Adrenal gland (tissue), 12 donors: ENCODE results near the gene NPTXR. TPM values are rescaled to one million over a fixed set of nuclear protein-coding genes. Genes with fewer than 3 reads are reported as not detected.
A peak's percentile ranks its signal among the peaks of the same experiment; 100 is the strongest.

ENCODE experiments used
- DNase-seq, 7 donors: peaks; one replicate each; pipeline ENCODE4 v3.0.0-alpha.2; 2019 to 2020
- H3K27ac ChIP-seq, 5 donors: fragments of 200-600 bp; sonication (generic) in 4 of 5; 1 replicate in 3 of 5; 2 replicates in 2 of 5; pipeline versions ENCODE4 v1.5.1 to v1.8.0; 2016 to 2020; ENCODE audit warnings: mild to moderate bottlenecking in 1 of 5
- H3K27me3 ChIP-seq: fragments of 200-600 bp; 2 replicates; pipeline ENCODE4 v1.8.0; 2021
- H3K36me3 ChIP-seq, 2 donors: fragments of 200-600 bp; replicated peaks in 1 of 2; 1 replicate in 1 of 2; 2 replicates in 1 of 2; pipeline versions ENCODE4 v1.5.1 to v1.8.0; 2018 to 2022
- H3K4me1 ChIP-seq, 2 donors: fragments of 200-600 bp; replicated peaks in 1 of 2; 1 replicate in 1 of 2; 2 replicates in 1 of 2; pipeline versions ENCODE4 v1.5.1 to v1.8.0; 2018 to 2021
- H3K4me3 ChIP-seq, 4 donors: fragments of 200-600 bp; sonication (generic) in 3 of 4; one replicate each; pipeline ENCODE4 v1.5.1; 2016 to 2018
- H3K9me3 ChIP-seq, 3 donors: fragments of 200-600 bp; sonication (generic) in 1 of 3; replicated peaks in 1 of 3; 1 replicate in 2 of 3; 2 replicates in 1 of 3; pipeline versions ENCODE4 v1.5.1 to v1.8.0; 2016 to 2021
- POLR2A ChIP-seq, 2 donors: fragments of 450-650 bp; IDR thresholded peaks; one replicate each; pipeline ENCODE4 v1.6.1; 2017; ENCODE audit warnings: antibody characterized with exemption in 2 of 2, mild to moderate bottlenecking in 2 of 2, moderate library complexity in 1 of 2
- WGBS, 4 donors: extraction: QIAGEN DNeasy Blood & Tissue Kit in 2 of 4; methylation state at CpG; one replicate each; pipeline versions ENCODE4 v1.1.5 to v1.1.7; 2013 to 2017; 5-methylcytosine and 5-hydroxymethylcytosine counted together
- intact Hi-C, 2 donors: fragments of 100-400 bp; cut with DNase I; formaldehyde crosslinking; loops; one replicate each; pipeline versions ENCODE4 v1.14.1 to v1.15.0; 2022 to 2023
- polyA plus RNA-seq, 3 donors: library from polyadenylated mRNA; stranded (reverse); fragments of 200-250 nt in 2 of 3; fragments of 350-450 nt in 1 of 3; fragmentation: Illumina TruSeq in 1 of 3; extraction: RNeasy Lipid Tissue Mini Kit (QIAGEN cat#74804) in 1 of 3; gene quantifications; one replicate each; pipeline ENCODE4 v1.2.3, GENCODE V29; 2013 to 2014
- total RNA-seq, 9 donors: library from RNA; depleted of rRNA in 4 of 9; stranded (reverse); fragments of >200 nt in 4 of 9; fragments of 120-200 nt in 1 of 9; fragmentation: NEBNext Ultra II Directional in 1 of 9; extraction: Animal tissue kit (Norgen Biotek cat#: 25700) in 1 of 9; gene quantifications; one replicate each; pipeline versions ENCODE4 v1.1.0 to v1.2.4, GENCODE V29; 2013 to 2023
- TF ChIP-seq, protein P1 (sequence below), 6 experiments: fragments of 450-650 bp in 4 of 6; fragments of 200-600 bp in 2 of 6; sonication (generic) in 1 of 6; IDR thresholded peaks; 1 replicate in 5 of 6; 2 replicates in 1 of 6; pipeline versions ENCODE4 v1.5.1 to v1.8.0; 2016 to 2021; ENCODE audit warnings: antibody characterized with exemption in 6 of 6, mild to moderate bottlenecking in 2 of 6, moderate library complexity in 1 of 6
- donor health status: healthy with polysubstance abuse.
- donor health status: Bipolar disorder and iron deficiency.
- donor health status: DM: yes; HTN: yes; CAD: no.
- donor health status: DM: no; HTN: no; CAD: no.
- donor health status: DM: no; HTN: no; CAD: no.
- donor health status: DM: yes; HTN: yes; CAD: no.

Gene NPTXR
- total and polyA plus RNA-seq, 12 donors = 1.2 to 26.9 (median 10.5) TPM

DNA sequence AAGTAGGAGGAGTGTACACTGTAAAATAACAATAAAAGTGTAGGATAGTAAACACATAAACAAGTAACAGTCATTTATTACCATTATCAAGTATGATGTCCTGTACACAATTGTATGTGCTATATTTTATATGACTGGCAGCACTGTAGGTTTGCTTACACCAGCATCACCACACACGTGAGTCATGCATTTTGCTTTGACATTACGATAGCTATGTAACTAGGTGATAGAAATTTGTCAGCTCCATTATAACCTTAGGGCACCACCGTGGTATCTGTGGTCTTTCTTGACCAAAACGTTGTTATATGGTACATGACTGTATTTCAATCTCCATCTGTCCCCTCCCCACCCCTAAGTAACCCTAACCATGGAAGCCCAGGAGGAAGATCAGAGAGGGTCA, 51.0 kb downstream of the NPTXR start:
- Histone ChIP-seq H3K9me3 (no peaks in the 10 kb centered on the region), H3K27me3 (no peaks in the 10 kb centered on the region), H3K4me1 (peaks cover 20 to 26% of the 10 kb centered on the region in 2 donors), H3K27ac (peak overlapping the region in 2 of 5 donors; percentile 74 to 85), H3K36me3 (peaks cover 0 to 4% of the 10 kb centered on the region in 2 donors), H3K4me3 (peak overlapping the region in 1 of 4 donors; percentile 72)
- DNase-seq = no peak
- TF ChIP-seq, protein P1, sequence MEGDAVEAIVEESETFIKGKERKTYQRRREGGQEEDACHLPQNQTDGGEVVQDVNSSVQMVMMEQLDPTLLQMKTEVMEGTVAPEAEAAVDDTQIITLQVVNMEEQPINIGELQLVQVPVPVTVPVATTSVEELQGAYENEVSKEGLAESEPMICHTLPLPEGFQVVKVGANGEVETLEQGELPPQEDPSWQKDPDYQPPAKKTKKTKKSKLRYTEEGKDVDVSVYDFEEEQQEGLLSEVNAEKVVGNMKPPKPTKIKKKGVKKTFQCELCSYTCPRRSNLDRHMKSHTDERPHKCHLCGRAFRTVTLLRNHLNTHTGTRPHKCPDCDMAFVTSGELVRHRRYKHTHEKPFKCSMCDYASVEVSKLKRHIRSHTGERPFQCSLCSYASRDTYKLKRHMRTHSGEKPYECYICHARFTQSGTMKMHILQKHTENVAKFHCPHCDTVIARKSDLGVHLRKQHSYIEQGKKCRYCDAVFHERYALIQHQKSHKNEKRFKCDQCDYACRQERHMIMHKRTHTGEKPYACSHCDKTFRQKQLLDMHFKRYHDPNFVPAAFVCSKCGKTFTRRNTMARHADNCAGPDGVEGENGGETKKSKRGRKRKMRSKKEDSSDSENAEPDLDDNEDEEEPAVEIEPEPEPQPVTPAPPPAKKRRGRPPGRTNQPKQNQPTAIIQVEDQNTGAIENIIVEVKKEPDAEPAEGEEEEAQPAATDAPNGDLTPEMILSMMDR (IDR thresholded peaks at IDR 0.05) = no peak
- no peak for TF ChIP-seq POLR2A (IDR thresholded peaks at IDR 0.05)
- intact Hi-C loops = no loop called here
- 47 to 54% (median 50%) methylated on average over 4 of the region's 4 CpGs for WGBS, 4 donors

DNA sequence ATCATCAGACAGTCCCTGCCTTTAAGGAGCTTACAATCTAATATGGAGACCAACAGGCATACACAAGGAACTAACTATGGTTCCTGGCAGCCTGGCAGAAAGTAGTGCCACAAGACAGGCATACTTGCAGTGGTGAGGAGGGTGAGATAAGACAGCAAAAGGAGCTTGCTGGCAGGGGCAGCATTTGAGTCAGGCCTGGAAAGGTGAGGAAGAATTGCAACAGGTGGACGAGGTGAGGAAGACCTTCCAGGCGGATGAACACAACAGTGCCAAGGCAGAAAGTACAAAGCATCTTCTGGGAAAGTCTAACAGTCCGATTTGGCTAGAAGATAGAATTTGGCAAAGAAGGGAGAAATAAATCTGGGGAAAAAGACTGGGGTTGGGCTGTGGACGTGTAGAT, 54.2 kb downstream of the NPTXR start:
- 85 to 90% (median 87%) methylated on average over 4 of the region's 4 CpGs for WGBS, 4 donors
- Histone ChIP-seq H3K36me3 (peaks cover 0 to 4% of the 10 kb centered on the region in 2 donors), H3K4me3 (no peak overlapping the region), H3K27me3 (no peaks in the 10 kb centered on the region), H3K4me1 (peaks cover 44 to 59% of the 10 kb centered on the region in 2 donors), H3K27ac (peak overlapping the region; percentile 55 to 90 (median 84)), H3K9me3 (no peaks in the 10 kb centered on the region)
- intact Hi-C loops = no loop called here
- no peak for DNase-seq
- TF ChIP-seq POLR2A (IDR thresholded peaks at IDR 0.05) = no peak
- TF ChIP-seq, protein P1 (IDR thresholded peaks at IDR 0.05) = no peak

DNA sequence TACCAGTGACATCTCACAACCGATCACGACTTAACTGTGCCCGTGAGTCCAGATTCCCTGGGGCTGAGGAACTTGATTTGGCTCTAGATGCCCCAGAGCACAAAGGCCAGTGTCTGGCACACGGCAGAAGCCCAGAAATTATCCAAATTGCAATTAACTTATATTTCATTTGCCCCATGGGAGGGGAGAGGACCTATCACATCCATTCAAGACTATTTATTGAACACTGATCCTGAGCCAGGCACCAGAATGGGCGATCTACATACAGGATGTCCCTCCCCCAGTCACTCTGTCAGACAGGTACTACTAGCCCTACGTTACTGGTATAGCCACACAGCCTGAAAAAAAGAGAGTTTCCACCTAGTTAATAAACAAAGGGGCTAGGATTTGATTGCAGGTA, 55.0 kb downstream of the NPTXR start:
- peaks cover 44 to 61% of the 10 kb centered on the region in 2 donors for H3K4me1 ChIP-seq
- peaks cover 0 to 4% of the 10 kb centered on the region in 2 donors for H3K36me3 ChIP-seq
- H3K27me3 ChIP-seq = no peaks in the 10 kb centered on the region
- DNase-seq = no peak
- H3K9me3 ChIP-seq = no peaks in the 10 kb centered on the region
- intact Hi-C loops = no loop called here
- WGBS, 4 donors = 31 to 54% (median 39%) methylated on average over 6 of the region's 6 CpGs
- H3K4me3 ChIP-seq = no peak overlapping the region
- peak overlapping the region; percentile 55 to 90 (median 84) for H3K27ac ChIP-seq
- TF ChIP-seq, protein P1 (IDR thresholded peaks at IDR 0.05) = no peak
- TF ChIP-seq POLR2A (IDR thresholded peaks at IDR 0.05) = no peak

DNA sequence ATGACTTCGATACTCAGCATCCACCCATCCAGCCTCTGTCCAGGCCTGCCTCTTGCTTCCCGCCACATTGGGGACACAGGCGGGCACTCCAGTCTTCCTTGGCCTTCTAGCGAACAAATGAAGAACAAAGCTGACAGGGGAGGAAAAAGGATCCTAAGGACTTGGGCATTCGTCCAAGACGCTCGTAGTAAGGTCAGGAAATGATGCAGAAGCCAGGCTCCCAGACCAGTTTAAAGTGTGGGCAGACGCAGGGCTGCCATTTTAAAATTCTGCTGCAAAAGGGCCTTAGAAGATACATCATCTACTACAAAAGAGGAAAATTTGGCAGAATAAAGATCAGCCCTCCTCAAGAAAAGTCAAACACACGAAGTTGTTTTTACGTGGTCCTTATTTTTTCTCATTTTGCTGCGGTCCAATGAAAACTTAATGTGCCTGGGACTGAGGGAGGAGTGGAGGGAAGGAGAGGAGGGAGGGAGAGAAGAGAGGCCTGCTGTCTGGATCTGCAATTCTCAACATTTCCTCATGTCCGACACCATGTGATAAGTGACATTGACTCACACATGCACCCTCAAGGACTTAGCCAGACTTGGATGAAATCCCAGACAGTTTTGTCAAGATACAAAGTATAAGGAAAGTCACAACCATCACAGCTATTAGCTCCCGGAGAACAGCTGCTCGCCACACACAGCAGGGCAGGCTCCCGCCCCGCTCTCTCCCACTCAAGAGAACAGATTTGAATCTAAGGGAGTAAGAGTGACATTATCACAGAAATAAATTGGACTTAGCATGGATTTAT, 55.6 kb downstream of the NPTXR start:
- DNase-seq = peak; percentile 76 to 91 (median 85)
- TF ChIP-seq, protein P1 (IDR thresholded peaks at IDR 0.05) = peak in 1 of 6 experiments; percentile 12
- TF ChIP-seq POLR2A (IDR thresholded peaks at IDR 0.05) = peak in 1 of 2 donors; percentile 87
- 25 to 39% (median 27%) methylated on average over 16 of the region's 16 CpGs for WGBS, 4 donors
- H3K36me3 ChIP-seq = peaks cover 0 to 4% of the 10 kb centered on the region in 2 donors
- intact Hi-C loops = no loop called here
- peaks cover 40 to 59% of the 10 kb centered on the region in 2 donors for H3K4me1 ChIP-seq
- no peaks in the 10 kb centered on the region for H3K27me3 ChIP-seq
- no peaks in the 10 kb centered on the region for H3K9me3 ChIP-seq
- H3K27ac ChIP-seq = peak overlapping the region; percentile 55 to 90 (median 84)
- H3K4me3 ChIP-seq = no peak overlapping the region
